Prostate gland (tissue), 2 donors: ENCODE results near the gene RSPO1. TPM values are rescaled to one million over a fixed set of nuclear protein-coding genes. Genes with fewer than 3 reads are reported as not detected.

Experiments
- DNase-seq: peaks from one replicate; pipeline ENCODE4 v3.0.0-alpha.2; 2019; ENCODE audit warnings: low spot score
- H3K27ac ChIP-seq, 2 donors: fragments of 200-600 bp; sonication (generic); 2 replicates each; pipeline ENCODE4 v1.5.1; 2017 to 2019
- H3K27me3 ChIP-seq: fragments of 200-600 bp; sonication (generic); replicated peaks from 2 replicates; pipeline ENCODE4 v1.5.1; 2019; ENCODE audit not compliant: insufficient read depth
- H3K36me3 ChIP-seq, 2 donors: fragments of 200-600 bp; sonication (generic); 1 replicate in 1 of 2; 2 replicates in 1 of 2; pipeline versions ENCODE4 v1.5.1 to v1.8.1; 2017 to 2019
- H3K4me1 ChIP-seq: fragments of 200-600 bp; sonication (generic); replicated peaks from 2 replicates; pipeline ENCODE4 v1.5.1; 2019
- H3K4me3 ChIP-seq, 2 donors: fragments of 200-600 bp; sonication (generic); 2 replicates each; pipeline ENCODE4 v1.5.1; 2017 to 2019
- H3K9me3 ChIP-seq: fragments of 200-600 bp; sonication (generic); 2 replicates; pipeline ENCODE4 v1.5.1; 2017
- CTCF ChIP-seq, 4 experiments: fragments of 200-600 bp in 2 of 4; fragments of 450-650 bp in 2 of 4; sonication (generic) in 2 of 4; IDR thresholded peaks; 1 replicate in 3 of 4; 2 replicates in 1 of 4; pipeline ENCODE4 v1.5.1; 2016 to 2019; ENCODE audit warnings: antibody characterized with exemption in 4 of 4, mild to moderate bottlenecking in 2 of 4, moderate library complexity in 2 of 4
- POLR2A ChIP-seq: fragments of 450-650 bp; IDR thresholded peaks from one replicate; pipeline ENCODE4 v1.6.1; 2016; ENCODE audit warnings: antibody characterized with exemption, mild to moderate bottlenecking
- POLR2AphosphoS5 ChIP-seq: sonication (generic); formaldehyde crosslinking; IDR thresholded peaks from one replicate; pipeline ENCODE4 v1.6.1; 2017; ENCODE audit warnings: antibody characterized with exemption
- WGBS: methylation state at CpG from one replicate; pipeline ENCODE4 v1.1.5; 2018; 5-methylcytosine and 5-hydroxymethylcytosine counted together
- intact Hi-C: fragments of 100-400 bp; cut with DNase I; formaldehyde crosslinking; loops from one replicate; pipeline ENCODE4 v1.14.2; 2022
- total RNA-seq, 2 donors: library from RNA; depleted of rRNA; stranded (reverse); fragments of >200 nt; gene quantifications; one replicate each; pipeline ENCODE4 v1.1.0, GENCODE V29; 2016

RSPO1 gene
- total RNA-seq, 2 donors from 2014 or later = 1.6 TPM

GRCh38 chr1:37677143-37677439 is 42.4 kb upstream of the RSPO1 start:
- Histone ChIP-seq H3K27me3 (peaks cover 4% of the 10 kb centered on the region), H3K27ac (no peak overlapping the region), H3K9me3 (no peaks in the 10 kb centered on the region), H3K4me3 (no peak overlapping the region), H3K4me1 (peaks cover 5% of the 10 kb centered on the region), H3K36me3 (no peaks in the 10 kb centered on the region)
- no peak for TF ChIP-seq POLR2A
- TF ChIP-seq CTCF (IDR thresholded peaks at IDR 0.05) = no peak
- no peak for TF ChIP-seq POLR2AphosphoS5
- 63% methylated on average over 4 of the region's 4 CpGs for WGBS
- intact Hi-C loops = loop anchor here (2.0 kb wide), 1 partner anchor 72 kb away; no protein-coding TSS in a partner anchor
- no peak for DNase-seq

GRCh38 chr1:37676281-37677142 is 41.8 kb upstream of the RSPO1 start:
- TF ChIP-seq POLR2AphosphoS5 (peak; percentile 69), POLR2A (no peak), CTCF (IDR thresholded peaks at IDR 0.05) (peak in 1 of 4 experiments; percentile 3)
- H3K27ac ChIP-seq = peak overlapping the region in 1 of 2 donors; percentile 30
- no peaks in the 10 kb centered on the region for H3K36me3 ChIP-seq
- peaks cover 4% of the 10 kb centered on the region for H3K27me3 ChIP-seq
- intact Hi-C loops = loop anchor here (2.0 kb wide), 1 partner anchor 72 kb away; no protein-coding TSS in a partner anchor
- peak; percentile 17 for DNase-seq
- H3K4me1 ChIP-seq = peaks cover 5% of the 10 kb centered on the region
- no peak overlapping the region for H3K4me3 ChIP-seq
- H3K9me3 ChIP-seq = no peaks in the 10 kb centered on the region
- whole genome bisulfite sequencing = 7% methylated on average over 14 of the region's 14 CpGs

- no peak for DNase-seq
- peaks cover 4% of the 10 kb centered on the region for H3K27me3 ChIP-seq
- peaks cover 5% of the 10 kb centered on the region for H3K4me1 ChIP-seq
- intact Hi-C loops = no loop called here
- WGBS = 68% methylated on average over 10 of the region's 10 CpGs
- no peak overlapping the region for H3K4me3 ChIP-seq
- no peaks in the 10 kb centered on the region for H3K36me3 ChIP-seq
- TF ChIP-seq POLR2AphosphoS5 (no peak), POLR2A (no peak), CTCF (IDR thresholded peaks at IDR 0.05) (no peak)
- H3K9me3 ChIP-seq = no peaks in the 10 kb centered on the region
- H3K27ac ChIP-seq = no peak overlapping the region
These were observed 39.2 kb upstream of the RSPO1 start for GRCh38 chr1:37673920-37674319.

GRCh38 chr1:37672136-37672870 is 37.6 kb upstream of the RSPO1 start:
- WGBS = 52% methylated on average over 9 of the region's 9 CpGs
- H3K27ac ChIP-seq = no peak overlapping the region
- peaks cover 4% of the 10 kb centered on the region for H3K27me3 ChIP-seq

More at GRCh38 chr1:37672136-37672870, 37.6 kb upstream of the RSPO1 start:
- DNase-seq = no peak
- TF ChIP-seq POLR2A (no peak), CTCF (IDR thresholded peaks at IDR 0.05) (no peak), POLR2AphosphoS5 (no peak)
- H3K9me3 ChIP-seq = no peaks in the 10 kb centered on the region
- intact Hi-C loops = no loop called here
- H3K36me3 ChIP-seq = no peaks in the 10 kb centered on the region
- peaks cover 5% of the 10 kb centered on the region for H3K4me1 ChIP-seq
- no peak overlapping the region for H3K4me3 ChIP-seq
